ENCODE results near the gene PGK2.

The PGK2 gene

GRCh38 chr6:49739423-49739822, 47.7 kb downstream of the PGK2 start:
- H3K79me2 ChIP-seq (ENCODE audit: control insufficient read depth, insufficient read depth, low read length, unreplicated experiment): no peaks in the 10 kb centered on the region
- no peak overlapping the region for H3K27ac ChIP-seq (ENCODE audit: low read depth, low read length)
- H3K4me1 ChIP-seq (ENCODE audit: control insufficient read depth, insufficient read depth, low read length, unreplicated experiment): no peaks in the 10 kb centered on the region
- H3K36me3 ChIP-seq (ENCODE audit: insufficient read depth, low read length): no peaks in the 10 kb centered on the region
- H3K4me3 ChIP-seq (ENCODE audit: low read depth, low read length): no peak overlapping the region
- H3K27me3 ChIP-seq (ENCODE audit: insufficient read depth, low read length): peaks cover 8% of the 10 kb centered on the region; the same call in 1 of the 2 replicates
- no peak overlapping the region for H2AFZ ChIP-seq (ENCODE audit: low read length, unreplicated experiment)

- Histone ChIP-seq H3K27me3 (ENCODE audit: insufficient read depth, low read length) (peaks cover 8% of the 10 kb centered on the region; the same call in 1 of the 2 replicates), H3K79me2 (ENCODE audit: control insufficient read depth, insufficient read depth, low read length, unreplicated experiment) (no peaks in the 10 kb centered on the region), H2AFZ (ENCODE audit: low read length, unreplicated experiment) (no peak overlapping the region), H3K36me3 (ENCODE audit: insufficient read depth, low read length) (no peaks in the 10 kb centered on the region), H3K4me3 (ENCODE audit: low read depth, low read length) (no peak overlapping the region), H3K4me1 (ENCODE audit: control insufficient read depth, insufficient read depth, low read length, unreplicated experiment) (no peaks in the 10 kb centered on the region), H3K27ac (ENCODE audit: low read depth, low read length) (no peak overlapping the region)
These were observed 51.0 kb downstream of the PGK2 start for GRCh38 chr6:49736017-49736508.

All from ACC112 (cell line).